DMS153 (cell line): ENCODE measurements around the gene LRIT2.
"Not testable (repeated sequence)": the region's sequence is repeated elsewhere in the genome, so short reads cannot be mapped to it uniquely, and the experiment has no call there.

Experiments
- DNase-seq: peaks from one replicate; lab custom pipeline; 2025; lab: John Stamatoyannopoulos, UW

The LRIT2 gene

GRCh38 chr10:84184517-84184916 lies 40.8 kb downstream of the LRIT2 start:
- peak; percentile 23 for DNase-seq

GRCh38 chr10:84181631-84182030 lies 43.7 kb downstream of the LRIT2 start:
- DNase-seq: no peak

GRCh38 chr10:84180386-84180785 lies 45.0 kb downstream of the LRIT2 start:
- not testable (repeated sequence) for DNase-seq

- peak; percentile 85 for DNase-seq
These were observed 46.2 kb downstream of the LRIT2 start for GRCh38 chr10:84179059-84179710.

- no peak for DNase-seq
These were observed 47.2 kb downstream of the LRIT2 start for GRCh38 chr10:84178160-84178609.

- no peak for DNase-seq
These were observed 47.7 kb downstream of the LRIT2 start for GRCh38 chr10:84177541-84178141.

GRCh38 chr10:84176836-84177474 lies 48.4 kb downstream of the LRIT2 start:
- DNase-seq: no peak

- no peak for DNase-seq
These were observed 49.0 kb downstream of the LRIT2 start for GRCh38 chr10:84176351-84176750.

- DNase-seq: no peak
These were observed 49.9 kb downstream of the LRIT2 start for GRCh38 chr10:84175436-84175835.

GRCh38 chr10:84173501-84173929 lies 51.8 kb downstream of the LRIT2 start, which contains the start of gene GPR15LG:
Gene GPR15LG, plus strand, starts transcription at chr10:84173801. Its CDS starts 51 bp downstream, at chr10:84173852.
- DNase-seq: no peak

GRCh38 chr10:84172467-84173356 lies 52.6 kb downstream of the LRIT2 start:
- no peak for DNase-seq

GRCh38 chr10:84171700-84172466 lies 53.5 kb downstream of the LRIT2 start:
- not testable (repeated sequence) for DNase-seq

GRCh38 chr10:84171237-84171636 lies 54.1 kb downstream of the LRIT2 start:
- not testable (repeated sequence) for DNase-seq
